ENCODE data around the gene ECT2.
A peak's percentile ranks its signal among the peaks of the same experiment; 100 is the strongest.
"Not testable (repeated sequence)": the region's sequence is repeated elsewhere in the genome, so short reads cannot be mapped to it uniquely, and the experiment has no call there.

The ECT2 gene

GRCh38 chr3:172813462-172813861 lies 62.9 kb downstream of the ECT2 start:
- no peak for DNase-seq

DNA sequence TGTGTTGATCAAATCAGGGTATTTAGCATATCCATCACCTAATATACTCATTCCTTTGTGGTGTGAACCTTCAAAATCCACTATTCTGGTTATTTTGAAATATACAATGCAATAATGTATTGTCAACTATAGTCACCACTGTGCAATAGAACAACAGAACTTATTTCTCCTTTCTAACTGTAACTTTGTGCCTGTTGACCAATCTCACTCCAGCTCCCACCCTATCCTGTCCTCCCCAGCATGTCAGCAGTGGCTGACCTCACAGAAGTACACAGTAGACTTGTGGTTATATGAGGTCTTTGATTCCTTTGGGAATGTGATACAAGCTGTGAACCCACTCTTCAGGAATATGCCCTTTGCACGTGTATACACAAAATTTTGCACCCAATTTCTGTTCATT lies 64.2 kb downstream of the ECT2 start:
- DNase-seq: no peak

DNA sequence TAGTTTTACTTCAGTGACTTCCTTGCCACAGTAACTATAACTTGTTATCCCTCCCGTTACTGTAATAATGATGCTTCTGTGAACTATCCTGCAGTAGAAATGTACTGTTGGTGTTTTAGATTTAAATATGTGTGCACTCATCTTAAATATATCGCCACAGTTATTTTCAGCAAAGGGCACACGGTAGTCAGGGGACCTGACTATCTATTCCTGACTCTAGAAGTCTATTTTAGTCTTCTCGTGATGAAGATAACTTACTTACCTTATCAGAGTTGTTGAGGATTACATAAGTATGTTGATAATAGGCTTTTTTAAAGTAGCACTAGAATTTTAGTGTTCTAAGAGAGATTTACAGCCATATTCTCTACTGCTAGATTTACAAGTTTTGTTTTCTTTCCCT lies 65.3 kb downstream of the ECT2 start:
- DNase-seq: no peak

- DNase-seq: no peak
Measured at GRCh38 chr3:172816281-172816680, 65.8 kb downstream of the ECT2 start.

GRCh38 chr3:172816968-172817367 lies 66.4 kb downstream of the ECT2 start:
- no peak for DNase-seq

GRCh38 chr3:172820492-172820891 lies 70.0 kb downstream of the ECT2 start:
- no peak for DNase-seq

- DNase-seq: no peak
Measured at GRCh38 chr3:172824229-172824628, 73.7 kb downstream of the ECT2 start.

DNA sequence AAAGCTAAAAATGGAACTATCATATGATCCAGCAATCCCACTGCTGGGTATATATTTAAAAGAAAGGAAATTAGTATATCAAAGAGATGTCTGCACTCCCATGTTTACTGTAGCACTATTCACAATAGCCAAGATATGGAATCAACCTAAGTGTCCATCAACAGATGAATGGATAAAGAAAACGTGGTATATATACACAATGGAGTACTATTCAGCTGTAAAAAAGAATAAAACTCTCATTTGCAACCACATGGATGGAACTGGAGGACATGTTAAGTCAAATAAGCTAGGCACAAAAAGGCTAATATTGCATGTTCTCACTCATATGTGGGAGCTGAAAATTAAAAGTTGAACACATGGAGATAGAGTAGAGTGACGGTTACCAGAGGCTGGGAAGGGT lies 76.7 kb downstream of the ECT2 start:
- not testable (repeated sequence) for DNase-seq

DNA sequence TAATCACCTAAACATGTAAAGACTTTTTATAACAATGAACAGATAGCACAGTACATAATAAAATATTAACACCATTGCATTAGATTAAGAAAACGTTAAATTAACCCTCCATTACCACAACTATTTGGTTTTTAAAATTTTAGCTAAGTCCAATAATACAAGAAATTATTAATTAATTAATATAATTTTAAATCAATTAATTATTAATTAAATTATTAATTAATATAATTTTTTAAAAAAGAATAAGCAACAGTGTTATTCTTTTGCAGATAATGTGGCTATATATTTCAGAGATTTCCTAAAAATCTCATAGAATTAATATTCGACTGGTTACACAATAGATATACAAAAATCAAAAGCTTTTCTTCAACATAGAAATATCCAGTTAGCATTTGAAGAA lies 82.5 kb downstream of the ECT2 start:
- DNase-seq: no peak

- peak; percentile 49 to 73 for DNase-seq
Measured at GRCh38 chr3:172836390-172836997, 86.0 kb downstream of the ECT2 start.

DNA sequence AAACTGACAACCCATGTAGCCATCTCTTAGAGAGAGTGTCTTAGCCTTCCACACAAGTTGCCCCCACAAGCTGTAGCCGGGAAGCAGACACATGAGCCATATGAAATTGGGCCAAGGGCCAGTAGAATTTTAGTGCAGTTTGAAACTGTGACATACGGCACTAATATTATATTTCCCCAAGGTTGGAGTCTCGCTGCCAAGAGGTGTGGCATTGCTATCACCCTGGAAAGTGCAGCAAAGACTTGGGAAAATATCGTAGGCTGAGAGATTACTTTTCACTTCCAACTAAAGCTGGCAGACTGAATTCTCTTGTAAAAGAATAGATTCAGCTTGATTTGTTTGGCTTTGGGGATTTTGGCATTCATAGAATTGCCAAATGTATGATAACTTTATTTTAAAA lies 89.2 kb downstream of the ECT2 start:
- no peak for DNase-seq

DNA sequence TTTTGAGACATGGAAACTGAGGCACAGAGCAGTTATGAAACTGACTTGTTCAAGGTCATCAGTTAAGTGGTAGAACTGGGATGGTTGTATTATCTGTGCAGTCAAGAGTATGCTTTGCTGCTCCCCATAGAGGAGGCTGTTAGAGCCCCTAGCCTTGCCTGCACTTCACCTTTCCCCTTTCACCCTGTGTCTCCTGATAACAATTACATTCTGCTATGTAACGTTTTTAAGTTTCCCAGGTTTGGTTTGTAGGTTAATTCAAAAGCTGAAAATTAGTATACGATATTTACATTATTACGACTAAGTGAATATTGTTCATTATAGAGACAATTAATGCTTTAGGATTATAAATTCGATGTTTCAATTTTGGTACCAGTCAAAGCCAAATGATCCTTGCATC lies 89.9 kb downstream of the ECT2 start:
- DNase-seq: no peak

GRCh38 chr3:172840913-172841312 lies 90.4 kb downstream of the ECT2 start:
- no peak for DNase-seq

- no peak for DNase-seq
Measured at GRCh38 chr3:172844428-172844827, 93.9 kb downstream of the ECT2 start.

DNA sequence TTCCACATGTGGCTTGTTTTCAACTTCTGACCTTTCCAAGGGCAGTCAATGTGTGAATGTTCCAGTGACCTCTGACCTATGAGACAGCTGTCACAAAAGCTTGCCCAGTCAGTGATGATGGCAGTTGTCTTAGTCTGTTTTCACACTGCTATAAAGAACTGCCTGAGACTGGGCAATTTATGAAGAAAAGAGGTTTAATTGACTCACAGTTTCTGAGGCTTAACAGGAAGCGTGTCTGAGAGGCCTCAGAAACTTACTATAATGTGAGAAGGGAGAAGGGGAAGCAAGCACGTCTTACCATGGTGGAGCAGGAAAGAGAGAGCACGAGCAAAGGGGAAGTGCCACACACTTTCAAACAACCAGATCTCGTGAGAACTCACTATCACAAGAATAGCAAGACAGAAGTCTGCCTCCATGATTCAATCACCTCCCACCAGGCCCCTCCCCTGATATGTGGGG lies 95.6 kb downstream of the ECT2 start:
- peak; percentile 64 to 66 for DNase-seq

DNA sequence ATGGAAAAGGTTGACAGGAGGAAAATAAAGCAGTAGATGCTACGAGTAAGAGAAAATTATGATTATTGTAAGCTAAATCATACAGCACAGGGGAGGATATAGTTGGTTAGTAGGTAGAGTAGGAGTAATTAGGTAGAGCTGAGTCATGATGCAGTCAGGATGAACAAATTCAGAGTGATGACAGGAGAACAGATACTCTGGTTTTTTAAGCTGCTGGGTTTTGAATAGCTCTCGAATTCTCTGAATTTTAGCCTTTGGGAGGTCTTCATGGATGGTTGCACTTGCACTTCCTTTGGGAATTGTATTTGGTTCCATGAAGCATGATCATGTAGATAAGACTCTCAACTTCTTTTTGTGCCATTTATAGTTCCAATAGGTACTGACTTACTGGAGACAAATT lies 96.2 kb downstream of the ECT2 start:
- no peak for DNase-seq

GRCh38 chr3:172847292-172847691 lies 96.8 kb downstream of the ECT2 start:
- no peak for DNase-seq

- DNase-seq: no peak
Measured at GRCh38 chr3:172848910-172849309, 98.4 kb downstream of the ECT2 start.

DNA sequence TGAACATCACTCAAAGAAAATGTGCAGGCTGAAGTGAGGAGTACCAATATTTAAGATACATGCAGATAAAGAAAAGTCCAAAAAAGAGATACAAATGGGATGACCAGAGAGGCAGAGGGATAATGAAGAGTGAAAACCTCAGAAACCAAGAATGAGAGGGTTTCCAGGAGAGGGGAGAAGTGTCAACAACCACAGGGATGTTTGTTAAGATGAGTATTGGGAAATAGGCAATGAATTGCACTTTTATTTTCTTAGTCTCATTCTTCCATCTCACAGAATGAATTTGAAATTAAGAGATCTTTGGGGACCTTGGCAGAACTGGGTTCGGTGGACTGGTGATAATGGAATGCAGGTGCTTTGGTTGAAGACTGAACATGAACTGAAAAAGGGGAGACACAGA lies 102.5 kb downstream of the ECT2 start:
- no peak for DNase-seq

DNA sequence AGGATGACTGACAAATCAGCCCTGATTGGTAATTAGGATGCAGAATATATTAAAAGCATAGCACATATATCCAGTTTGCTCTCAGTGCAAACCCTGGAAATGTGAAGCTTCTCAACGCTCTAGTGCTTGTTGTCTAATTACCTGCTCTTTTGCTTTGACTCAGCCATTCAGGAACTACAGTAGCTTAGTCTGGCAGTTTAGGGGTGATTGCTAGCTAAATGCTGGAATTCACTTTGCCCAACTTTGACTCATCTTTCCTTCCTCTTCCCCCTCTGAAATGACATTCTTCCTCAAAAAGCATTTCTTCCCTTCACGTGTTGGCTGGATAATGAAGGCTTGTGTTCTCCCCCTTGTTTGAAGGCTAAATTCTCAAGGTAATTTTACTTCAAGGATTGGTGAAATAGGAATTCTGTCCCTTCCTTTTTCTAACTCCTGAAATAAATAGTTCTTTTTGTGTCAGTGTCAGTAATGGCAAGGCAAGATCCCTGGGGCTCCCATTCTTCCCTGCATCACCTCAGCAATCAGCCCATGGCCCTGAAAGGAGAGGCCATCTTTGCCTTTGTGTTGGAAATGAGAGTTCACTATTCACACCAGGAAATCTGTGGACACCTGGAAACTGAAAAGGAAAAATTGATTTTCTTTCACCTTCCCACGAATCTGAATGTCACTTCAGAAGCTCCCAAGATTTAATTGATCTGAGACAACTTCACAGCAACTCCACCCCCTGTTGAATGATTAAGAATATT lies 103.6 kb downstream of the ECT2 start:
- DNase-seq: peak in 1 of 2 experiments; percentile 26

DNA sequence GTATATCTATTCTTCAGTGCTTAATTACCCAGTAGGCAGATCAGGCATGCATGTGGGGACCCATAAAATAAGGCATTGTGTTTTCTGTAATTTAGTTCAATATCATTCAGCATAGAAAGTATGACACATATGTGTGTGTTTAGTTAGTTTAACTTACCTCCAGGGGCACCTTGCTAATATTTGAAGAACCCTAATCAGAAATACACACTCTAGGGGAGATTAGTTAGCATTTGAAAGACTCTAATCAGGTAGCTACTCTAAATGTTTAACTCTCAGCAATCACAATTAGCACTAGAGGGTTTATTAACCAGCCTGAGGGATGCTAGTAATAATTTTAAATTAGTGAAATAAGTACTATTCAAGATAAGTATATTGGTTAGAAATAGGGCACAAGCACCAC lies 104.5 kb downstream of the ECT2 start:
- DNase-seq: no peak

- DNase-seq: no peak
Measured at GRCh38 chr3:172856795-172857742, 106.5 kb downstream of the ECT2 start.

DNA sequence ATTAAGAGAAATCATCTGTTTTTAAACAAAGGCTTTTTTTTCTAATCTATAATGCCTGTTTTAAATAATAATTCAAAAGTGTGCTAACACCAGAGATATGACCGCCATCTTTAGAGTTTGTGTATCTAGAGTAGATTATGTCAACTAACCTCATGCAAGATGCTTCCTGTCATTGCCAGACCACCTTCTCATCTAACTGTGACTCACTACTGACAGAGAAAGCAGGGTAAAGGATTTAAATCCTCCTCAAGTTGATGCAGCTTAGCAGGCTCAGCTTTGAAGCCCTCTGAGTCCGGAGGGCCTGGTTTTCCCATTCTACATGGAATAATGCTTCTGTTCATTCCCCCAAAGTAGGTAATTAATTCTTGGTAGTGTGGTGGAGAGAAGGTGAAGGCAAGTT lies 108.5 kb downstream of the ECT2 start:
- DNase-seq: peak; percentile 36 to 52

All from Kasumi-1 (cell line).